ENCODE results near the gene RIMBP2.

DNA sequence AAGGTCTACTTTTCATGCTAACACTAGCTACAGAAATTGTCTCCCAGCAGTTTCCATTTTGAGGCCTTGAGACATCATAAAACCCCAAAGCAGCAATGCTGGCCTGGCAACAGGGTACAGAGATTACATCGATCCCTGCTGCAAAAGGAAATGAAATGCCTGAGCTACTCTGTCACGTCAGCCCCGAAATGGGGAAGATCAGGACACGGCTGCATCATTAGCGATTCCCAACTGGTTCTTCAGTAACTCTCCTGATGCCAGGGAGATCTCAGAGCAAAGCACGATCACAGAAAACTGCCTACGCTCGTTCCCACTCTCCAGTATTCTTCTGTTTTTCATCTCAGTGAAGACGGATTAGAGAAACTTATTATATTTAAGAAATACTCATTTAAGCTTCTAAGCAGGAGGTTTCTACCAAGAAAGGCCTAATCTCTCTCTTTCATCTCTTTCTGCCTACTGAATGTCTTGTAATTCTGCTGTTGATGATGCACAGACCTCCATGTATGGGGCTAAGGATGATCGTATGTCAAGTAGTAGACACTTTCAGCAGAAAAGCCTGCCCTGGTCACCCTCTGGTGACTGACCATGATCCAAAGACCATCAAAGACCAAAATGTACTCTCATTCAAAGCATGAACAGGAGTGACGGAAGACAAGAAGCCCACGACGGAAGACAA is 168.5 kb downstream of the RIMBP2 start:
- TF ChIP-seq, protein P1, sequence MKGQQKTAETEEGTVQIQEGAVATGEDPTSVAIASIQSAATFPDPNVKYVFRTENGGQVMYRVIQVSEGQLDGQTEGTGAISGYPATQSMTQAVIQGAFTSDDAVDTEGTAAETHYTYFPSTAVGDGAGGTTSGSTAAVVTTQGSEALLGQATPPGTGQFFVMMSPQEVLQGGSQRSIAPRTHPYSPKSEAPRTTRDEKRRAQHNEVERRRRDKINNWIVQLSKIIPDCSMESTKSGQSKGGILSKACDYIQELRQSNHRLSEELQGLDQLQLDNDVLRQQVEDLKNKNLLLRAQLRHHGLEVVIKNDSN (CRISPR knock-in tag; IDR thresholded peaks at IDR 0.05), result no peak
- TF ChIP-seq NRF1 (conservative IDR thresholded peaks at IDR 0.05 in 1 of 2, IDR thresholded peaks at IDR 0.05 in 1 of 2) (no peak), PCBP2 (IDR thresholded peaks at IDR 0.05; ENCODE audit: low read depth, low read length, poor library complexity, severe bottlenecking) (no peak), CHD1 (IDR thresholded peaks at IDR 0.05; ENCODE audit: low read length) (no peak), ZNF165 (CRISPR knock-in tag; IDR thresholded peaks at IDR 0.05; ENCODE audit: borderline replicate concordance) (no peak), POLR2AphosphoS5 (IDR thresholded peaks at IDR 0.05; ENCODE audit: control insufficient read depth, insufficient read depth, low read depth, low read length) (no peak)
- TF ChIP-seq, protein P2, sequence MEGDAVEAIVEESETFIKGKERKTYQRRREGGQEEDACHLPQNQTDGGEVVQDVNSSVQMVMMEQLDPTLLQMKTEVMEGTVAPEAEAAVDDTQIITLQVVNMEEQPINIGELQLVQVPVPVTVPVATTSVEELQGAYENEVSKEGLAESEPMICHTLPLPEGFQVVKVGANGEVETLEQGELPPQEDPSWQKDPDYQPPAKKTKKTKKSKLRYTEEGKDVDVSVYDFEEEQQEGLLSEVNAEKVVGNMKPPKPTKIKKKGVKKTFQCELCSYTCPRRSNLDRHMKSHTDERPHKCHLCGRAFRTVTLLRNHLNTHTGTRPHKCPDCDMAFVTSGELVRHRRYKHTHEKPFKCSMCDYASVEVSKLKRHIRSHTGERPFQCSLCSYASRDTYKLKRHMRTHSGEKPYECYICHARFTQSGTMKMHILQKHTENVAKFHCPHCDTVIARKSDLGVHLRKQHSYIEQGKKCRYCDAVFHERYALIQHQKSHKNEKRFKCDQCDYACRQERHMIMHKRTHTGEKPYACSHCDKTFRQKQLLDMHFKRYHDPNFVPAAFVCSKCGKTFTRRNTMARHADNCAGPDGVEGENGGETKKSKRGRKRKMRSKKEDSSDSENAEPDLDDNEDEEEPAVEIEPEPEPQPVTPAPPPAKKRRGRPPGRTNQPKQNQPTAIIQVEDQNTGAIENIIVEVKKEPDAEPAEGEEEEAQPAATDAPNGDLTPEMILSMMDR (IDR thresholded peaks at IDR 0.05 in 2 of 3, conservative IDR thresholded peaks at IDR 0.05 in 1 of 3; ENCODE audit: insufficient read depth in 2 of 3, low read depth in 1 of 3, low read length in 3 of 3), result no peak

Data from K562 (cell line).